ENCODE measurements around the gene COG2.
"Not testable (repeated sequence)": the region's sequence is repeated elsewhere in the genome, so short reads cannot be mapped to it uniquely, and the experiment has no call there.

COG2 gene

DNA sequence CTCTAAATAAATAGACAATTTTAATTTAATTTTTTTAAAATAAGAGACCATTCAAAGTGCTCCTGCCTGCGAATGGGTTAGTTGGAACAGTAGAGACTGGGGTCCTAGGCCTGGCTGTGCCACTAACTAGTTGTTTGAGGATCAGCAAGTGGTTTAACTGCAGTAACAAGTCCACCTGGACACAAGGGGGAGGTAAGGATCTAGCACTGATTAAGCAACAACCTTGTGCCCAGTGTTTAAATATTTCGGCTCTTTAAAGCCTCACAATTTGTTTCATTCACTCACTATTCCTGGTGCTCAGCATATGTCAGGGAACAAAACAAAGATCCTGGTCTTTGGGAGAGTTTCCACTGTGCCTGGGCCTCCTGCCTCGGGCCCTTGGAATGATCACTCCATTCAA is 73.2 kb downstream of the COG2 start:
- no peak for DNase-seq (ENCODE audit: low read depth)

DNA sequence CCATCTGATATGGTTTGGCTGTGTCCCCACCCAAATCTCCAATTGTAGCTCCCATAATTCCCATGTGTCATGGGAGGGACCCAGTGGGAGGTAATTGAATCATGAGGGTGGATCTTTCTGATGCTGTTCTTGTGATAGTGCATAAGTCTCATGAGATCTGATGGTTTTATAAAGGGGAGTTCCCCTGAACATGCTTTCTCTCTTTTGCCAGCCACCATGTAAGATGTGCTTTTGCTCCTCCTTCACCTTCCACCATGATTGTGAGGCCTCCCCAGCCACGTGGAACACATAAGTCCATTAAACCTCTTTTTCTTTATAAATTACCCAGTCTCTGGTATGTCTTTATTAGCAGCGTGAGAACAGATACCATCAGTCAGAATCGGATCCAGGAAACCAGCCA is 74.2 kb downstream of the COG2 start:
- DNase-seq (ENCODE audit: low read depth) = not testable (repeated sequence)

- no peak for DNase-seq (ENCODE audit: low read depth)
These were observed 75.0 kb downstream of the COG2 start for GRCh38 chr1:230717251-230717650.

GRCh38 chr1:230721849-230722522 is 79.7 kb downstream of the COG2 start:
- DNase-seq (ENCODE audit: low read depth) = not testable (repeated sequence)

DNA sequence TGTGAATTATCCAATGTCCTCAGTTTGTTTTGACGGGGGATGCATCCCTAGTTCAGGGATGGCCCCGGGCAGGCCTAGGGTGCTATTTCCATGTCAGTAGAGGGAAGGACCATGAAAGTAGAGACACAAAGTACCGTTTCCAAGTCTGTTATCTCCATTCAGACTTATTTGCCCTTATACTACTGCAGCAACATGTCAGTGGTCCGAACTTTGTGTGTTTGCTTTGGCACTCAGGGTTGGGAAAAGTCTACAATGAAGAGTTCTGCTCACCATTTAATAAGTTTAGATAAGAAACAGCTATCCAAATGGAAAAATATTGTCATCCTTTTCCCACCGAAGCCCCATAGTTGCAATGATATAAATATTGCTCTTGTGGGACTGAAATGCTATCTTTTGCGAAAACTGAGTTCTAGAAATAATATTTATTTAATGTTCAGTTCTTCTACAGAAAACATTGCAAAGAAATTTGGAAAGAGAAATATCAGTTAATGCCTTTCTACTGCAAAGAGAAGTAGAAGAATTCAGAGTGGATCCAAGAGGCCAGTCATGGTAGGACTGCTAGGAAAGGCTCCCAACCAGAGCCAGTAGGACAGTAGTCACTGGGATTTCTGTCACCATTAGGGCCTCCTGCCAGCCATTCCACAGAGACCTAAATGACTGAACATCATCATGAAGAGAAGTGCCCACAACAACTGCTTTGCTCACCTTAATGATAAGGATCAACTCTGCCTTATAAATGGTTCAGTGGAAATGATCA is 83.2 kb downstream of the COG2 start:
- no peak for DNase-seq (ENCODE audit: low read depth)

GRCh38 chr1:230728710-230729392 is 86.6 kb downstream of the COG2 start:
- DNase-seq (ENCODE audit: low read depth) = no peak

DNA sequence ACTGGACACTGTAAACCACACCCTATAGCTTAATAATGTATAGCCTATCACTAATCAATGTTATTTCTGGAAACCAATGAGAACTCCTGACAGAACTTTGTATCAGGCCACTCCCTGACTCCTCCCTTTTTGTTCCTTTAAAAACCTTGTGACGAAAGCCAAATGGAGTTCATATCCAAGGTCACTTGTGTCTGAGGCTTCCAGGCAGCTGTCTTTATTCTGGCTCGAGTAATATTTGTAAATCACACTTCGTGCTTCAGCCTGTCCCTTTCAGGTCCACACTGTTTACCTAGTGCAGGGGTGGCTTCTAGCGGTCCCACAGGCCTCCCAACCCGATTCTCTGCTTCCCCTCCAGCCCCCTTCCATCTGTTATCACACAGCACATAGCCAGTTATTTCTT is 88.7 kb downstream of the COG2 start:
- no peak for DNase-seq (ENCODE audit: low read depth)

DNA sequence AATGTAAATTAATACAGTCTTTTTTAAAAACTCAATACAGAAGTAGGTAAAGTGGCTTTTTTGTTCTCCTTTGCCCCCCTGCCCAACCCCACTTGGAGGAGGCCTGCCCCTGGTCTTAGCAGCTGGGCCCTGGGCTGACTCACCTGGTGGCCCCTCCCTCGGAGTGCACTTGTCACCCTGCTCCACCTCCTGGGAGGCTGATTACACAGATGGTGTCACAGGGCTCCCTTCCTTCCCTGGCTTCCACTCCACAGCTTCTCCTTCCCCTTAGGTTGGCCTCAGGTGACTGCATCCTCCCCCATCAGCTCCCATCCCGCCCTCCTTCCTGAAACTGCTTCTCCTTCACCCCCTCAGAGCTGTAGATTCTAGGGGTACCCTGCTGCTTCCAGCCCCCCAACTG is 93.2 kb downstream of the COG2 start:
- DNase-seq (ENCODE audit: low read depth) = no peak

DNA sequence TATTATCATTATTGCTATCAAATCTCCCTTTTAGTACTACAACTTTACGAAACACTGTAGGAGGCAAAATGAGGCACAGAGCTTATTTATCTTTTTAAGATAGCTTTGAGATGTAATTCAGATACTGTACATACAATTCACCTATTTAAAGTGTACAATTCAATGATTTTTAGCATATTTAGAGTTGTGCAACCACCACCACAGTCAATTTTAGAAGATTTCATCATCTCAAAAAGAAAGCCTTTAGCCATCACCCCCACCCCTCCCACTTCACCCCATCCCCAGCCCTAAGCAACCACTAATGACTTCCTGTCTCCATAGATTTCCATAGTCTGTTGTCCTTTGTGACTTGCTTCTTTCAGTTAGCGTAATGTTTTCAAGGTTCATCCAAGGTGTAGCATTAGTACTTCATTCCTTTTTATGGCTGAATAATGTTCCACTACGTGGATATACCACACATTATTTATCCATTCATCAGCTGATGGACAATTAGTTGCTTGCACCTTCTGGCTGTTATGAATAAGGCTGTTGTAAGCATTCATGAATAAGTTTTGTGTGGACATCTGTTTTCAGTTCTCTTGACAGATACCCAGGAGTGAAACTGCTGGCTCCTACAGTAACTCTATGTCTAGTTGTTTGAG is 95.5 kb downstream of the COG2 start:
- no peak for DNase-seq (ENCODE audit: low read depth)

GRCh38 chr1:230739564-230740290 is 97.4 kb downstream of the COG2 start:
- no peak for DNase-seq (ENCODE audit: low read depth)

Measured in stimulated activated CD8-positive, alpha-beta memory T cell treated with anti-CD3 and anti-CD28 coated beads, Interleukin-12 subunit alpha, Interleukin-12 subunit beta, amount 100 ng/mL, for 4 hours (primary cell).